Fibroblast of skin of scalp (primary cell): ENCODE data around the gene ANKRD6.
A peak's percentile ranks its signal among the peaks of the same experiment; 100 is the strongest.

ENCODE experiments used
- DNase-seq: peaks from one replicate; pipeline ENCODE4 v3.0.0-alpha.2; 2013

The ANKRD6 gene

GRCh38 chr6:89661559-89661958 is 228.6 kb downstream of the ANKRD6 start:
- DNase-seq: no peak

- DNase-seq: no peak
These were observed 229.8 kb downstream of the ANKRD6 start for GRCh38 chr6:89662659-89663223.

- peak; percentile 80 for DNase-seq
These were observed 235.1 kb downstream of the ANKRD6 start for GRCh38 chr6:89667872-89668556.

- DNase-seq: peak; percentile 27
These were observed 236.1 kb downstream of the ANKRD6 start for GRCh38 chr6:89669002-89669401.

GRCh38 chr6:89670935-89671565 is 238.1 kb downstream of the ANKRD6 start:
- no peak for DNase-seq

GRCh38 chr6:89675949-89676748 is 243.2 kb downstream of the ANKRD6 start:
- peak; percentile 9 for DNase-seq

- DNase-seq: no peak
These were observed 245.6 kb downstream of the ANKRD6 start for GRCh38 chr6:89678531-89678930.

- no peak for DNase-seq
These were observed 246.5 kb downstream of the ANKRD6 start for GRCh38 chr6:89679215-89680120.

GRCh38 chr6:89680150-89680549 is 247.2 kb downstream of the ANKRD6 start:
- no peak for DNase-seq

- no peak for DNase-seq
These were observed 247.6 kb downstream of the ANKRD6 start for GRCh38 chr6:89680551-89680950.

GRCh38 chr6:89681983-89682564 is 249.1 kb downstream of the ANKRD6 start:
- no peak for DNase-seq

GRCh38 chr6:89682991-89683390 is 250.0 kb downstream of the ANKRD6 start:
- DNase-seq: no peak
